WERI-Rb-1 (cell line): ENCODE results near the gene DOK5.

Source experiments
- DNase-seq: peaks from one replicate; pipeline ENCODE4 v3.0.0-alpha.2; 2020
- H3K27ac ChIP-seq: fragments of 250-450 bp; sonication (Bioruptor Pico); 2 replicates; pipeline ENCODE4 v1.5.1; 2020; ENCODE audit warnings: mild to moderate bottlenecking, moderate library complexity
- H3K27me3 ChIP-seq: fragments of 250-450 bp; sonication (Bioruptor Pico); 2 replicates; pipeline ENCODE4 v1.5.1; 2021; ENCODE audit warnings: mild to moderate bottlenecking, low read depth, moderate library complexity; ENCODE audit not compliant: insufficient read depth, severe bottlenecking
- H3K36me3 ChIP-seq: fragments of 250-450 bp; sonication (Bioruptor Pico); 2 replicates; pipeline ENCODE4 v1.5.1; 2020; ENCODE audit warnings: mild to moderate bottlenecking, moderate library complexity
- H3K4me3 ChIP-seq: 2 replicates; pipeline ENCODE4 v1.5.1; 2011; ENCODE audit warnings: low read depth, mild to moderate bottlenecking, control low read depth, low read length
- H3K9me3 ChIP-seq: fragments of 250-450 bp; sonication (Bioruptor Pico); 2 replicates; pipeline ENCODE4 v1.5.1; 2021; ENCODE audit warnings: mild to moderate bottlenecking, moderate library complexity; ENCODE audit not compliant: severe bottlenecking
- TF ChIP-seq, protein P1 (sequence below): IDR thresholded peaks from 2 replicates; pipeline ENCODE4 v1.5.1; 2011; ENCODE audit warnings: low read depth, mild to moderate bottlenecking, control low read depth, inconsistent platforms, low read length

The DOK5 gene

DNA sequence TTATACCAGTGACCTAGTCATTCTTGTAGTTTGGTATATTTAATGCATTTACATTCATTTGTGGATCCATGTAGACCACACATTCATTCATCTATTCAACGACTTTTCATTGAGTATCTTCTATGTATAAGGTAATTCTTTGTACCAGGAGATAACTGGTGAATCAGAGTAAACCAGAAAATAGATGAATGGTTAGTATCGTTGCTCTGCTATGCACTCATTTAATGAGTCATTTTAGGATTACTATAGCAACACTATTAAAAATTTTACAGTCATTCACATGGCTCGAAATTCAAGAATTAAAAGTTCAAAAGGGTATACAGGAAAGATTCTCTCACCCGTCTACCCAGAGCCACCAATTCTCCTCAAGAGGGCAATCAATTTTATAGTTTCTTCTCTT is 26.8 kb downstream of the DOK5 start:
- H3K4me3 ChIP-seq = no peak overlapping the region
- no peaks in the 10 kb centered on the region for H3K9me3 ChIP-seq
- no peaks in the 10 kb centered on the region for H3K36me3 ChIP-seq
- TF ChIP-seq, protein P1, sequence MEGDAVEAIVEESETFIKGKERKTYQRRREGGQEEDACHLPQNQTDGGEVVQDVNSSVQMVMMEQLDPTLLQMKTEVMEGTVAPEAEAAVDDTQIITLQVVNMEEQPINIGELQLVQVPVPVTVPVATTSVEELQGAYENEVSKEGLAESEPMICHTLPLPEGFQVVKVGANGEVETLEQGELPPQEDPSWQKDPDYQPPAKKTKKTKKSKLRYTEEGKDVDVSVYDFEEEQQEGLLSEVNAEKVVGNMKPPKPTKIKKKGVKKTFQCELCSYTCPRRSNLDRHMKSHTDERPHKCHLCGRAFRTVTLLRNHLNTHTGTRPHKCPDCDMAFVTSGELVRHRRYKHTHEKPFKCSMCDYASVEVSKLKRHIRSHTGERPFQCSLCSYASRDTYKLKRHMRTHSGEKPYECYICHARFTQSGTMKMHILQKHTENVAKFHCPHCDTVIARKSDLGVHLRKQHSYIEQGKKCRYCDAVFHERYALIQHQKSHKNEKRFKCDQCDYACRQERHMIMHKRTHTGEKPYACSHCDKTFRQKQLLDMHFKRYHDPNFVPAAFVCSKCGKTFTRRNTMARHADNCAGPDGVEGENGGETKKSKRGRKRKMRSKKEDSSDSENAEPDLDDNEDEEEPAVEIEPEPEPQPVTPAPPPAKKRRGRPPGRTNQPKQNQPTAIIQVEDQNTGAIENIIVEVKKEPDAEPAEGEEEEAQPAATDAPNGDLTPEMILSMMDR = no peak
- no peak for DNase-seq
- H3K27me3 ChIP-seq = peaks cover 58% of the 10 kb centered on the region
- no peak overlapping the region for H3K27ac ChIP-seq

DNA sequence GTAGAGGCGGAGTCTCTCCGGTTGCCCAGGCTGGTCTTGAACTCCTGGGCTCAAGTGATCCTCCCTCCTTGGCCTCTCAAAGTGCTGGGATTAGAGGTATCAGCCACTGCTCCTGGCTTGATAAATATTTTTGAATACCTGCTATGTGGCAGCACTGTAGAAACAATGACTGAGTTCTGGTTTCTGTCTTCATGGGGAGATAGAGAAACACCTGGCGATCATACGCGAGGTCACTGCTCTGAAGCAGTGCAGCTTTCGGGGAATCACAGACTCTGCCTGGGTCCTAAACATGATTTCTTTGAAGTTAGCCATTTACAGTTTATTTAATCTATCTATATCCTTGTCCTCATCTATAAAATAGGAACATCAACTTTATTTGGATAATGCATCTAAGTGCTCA is 31.2 kb downstream of the DOK5 start:
- Histone ChIP-seq H3K9me3 (no peaks in the 10 kb centered on the region), H3K27me3 (peaks cover 46% of the 10 kb centered on the region), H3K36me3 (no peaks in the 10 kb centered on the region), H3K27ac (no peak overlapping the region), H3K4me3 (no peak overlapping the region)
- no peak for DNase-seq
- TF ChIP-seq, protein P1 = no peak

DNA sequence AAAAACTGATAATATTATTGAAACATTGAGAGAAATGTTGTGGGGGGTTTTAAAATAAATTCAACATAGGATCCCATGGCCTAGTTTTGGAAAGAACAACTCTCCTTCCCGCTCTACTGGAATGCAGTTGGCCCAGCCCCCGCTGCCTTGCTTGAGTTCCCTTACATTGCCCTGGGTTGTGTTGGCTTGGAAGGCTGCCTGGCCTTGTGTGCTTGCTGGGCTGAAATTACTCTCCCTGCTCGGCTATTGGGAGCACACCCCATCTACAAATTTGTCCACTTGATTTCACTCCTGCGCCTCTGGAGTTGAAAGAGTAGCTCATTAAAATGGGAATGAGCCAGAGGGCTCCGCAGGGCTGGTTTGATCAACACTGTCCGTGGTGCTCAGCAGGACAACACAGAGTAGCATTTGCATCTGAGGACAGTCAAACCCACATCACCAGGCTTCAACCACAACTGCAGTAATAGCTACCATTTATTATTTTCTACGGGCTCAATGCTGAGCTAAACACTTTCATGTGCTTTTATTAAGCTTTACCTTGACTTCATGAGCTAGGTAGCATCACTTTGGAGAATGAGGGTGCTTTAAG is 35.2 kb downstream of the DOK5 start:
- H3K36me3 ChIP-seq = no peaks in the 10 kb centered on the region
- no peak overlapping the region for H3K27ac ChIP-seq
- H3K27me3 ChIP-seq = peaks cover 46% of the 10 kb centered on the region
- TF ChIP-seq, protein P1 = no peak
- no peak for DNase-seq
- H3K4me3 ChIP-seq = no peak overlapping the region
- no peaks in the 10 kb centered on the region for H3K9me3 ChIP-seq

DNA sequence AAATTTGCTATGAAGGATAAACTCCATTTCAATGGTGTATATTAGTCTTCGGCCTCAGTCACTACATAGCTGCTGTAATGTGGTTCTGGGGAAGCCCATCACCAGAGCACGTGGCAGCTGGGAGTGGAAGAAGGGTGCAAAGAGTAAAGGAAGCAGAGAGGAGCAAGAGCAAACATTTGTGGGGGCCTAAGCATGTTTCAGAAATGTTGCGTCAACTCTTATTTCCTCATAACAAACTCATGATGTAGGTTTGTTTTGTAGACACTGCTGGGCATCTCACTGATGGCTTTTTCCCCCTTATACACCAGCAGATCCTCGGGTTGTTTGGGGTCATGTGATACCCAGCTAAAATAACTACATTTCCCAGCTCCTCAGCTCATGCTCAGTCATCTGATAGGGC is 37.3 kb downstream of the DOK5 start:
- TF ChIP-seq, protein P1 = no peak
- no peaks in the 10 kb centered on the region for H3K9me3 ChIP-seq
- no peak overlapping the region for H3K27ac ChIP-seq
- H3K36me3 ChIP-seq = no peaks in the 10 kb centered on the region
- no peak for DNase-seq
- peaks cover 46% of the 10 kb centered on the region for H3K27me3 ChIP-seq
- H3K4me3 ChIP-seq = no peak overlapping the region

DNA sequence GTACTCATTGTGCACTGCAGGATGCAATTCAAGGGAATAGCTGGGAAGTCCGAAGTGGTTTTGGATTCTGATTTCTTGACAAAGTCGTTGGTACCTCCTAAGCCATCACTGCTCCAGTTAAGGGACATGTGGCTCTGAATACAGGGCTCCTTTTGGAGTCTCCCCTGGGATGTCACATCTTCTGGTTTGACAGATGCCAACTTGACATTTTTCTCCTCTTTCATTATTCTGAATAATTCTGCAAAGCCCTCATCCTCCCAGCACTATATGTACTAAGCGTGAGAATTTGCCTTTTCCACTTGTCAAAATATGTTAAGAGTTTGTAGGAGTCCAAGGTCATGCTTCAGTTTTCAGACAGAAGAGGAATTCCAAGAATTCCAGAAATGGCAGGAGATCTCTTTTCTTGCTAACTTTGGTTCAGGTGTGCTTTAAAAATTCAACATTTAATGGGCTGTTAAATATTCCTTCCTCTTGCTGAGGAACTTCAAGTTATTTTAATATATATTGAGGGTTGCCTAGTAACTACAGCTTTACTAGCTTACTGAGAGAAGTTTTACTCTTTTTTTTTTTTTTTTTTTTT is 38.7 kb downstream of the DOK5 start:
- no peaks in the 10 kb centered on the region for H3K36me3 ChIP-seq
- no peaks in the 10 kb centered on the region for H3K9me3 ChIP-seq
- no peak overlapping the region for H3K27ac ChIP-seq
- no peak overlapping the region for H3K4me3 ChIP-seq
- H3K27me3 ChIP-seq = peaks cover 42% of the 10 kb centered on the region
- DNase-seq = no peak
- TF ChIP-seq, protein P1 = no peak
